Tibial nerve (tissue), 4 donors: ENCODE measurements around the gene TPSD1.

Source experiments
- EP300 ChIP-seq, 2 donors: sonication (generic); formaldehyde crosslinking; IDR thresholded peaks; one replicate each; pipeline ENCODE4 v1.6.1; 2017; ENCODE audit warnings: antibody characterized with exemption in 2 of 2, mild to moderate bottlenecking in 1 of 2
- POLR2A ChIP-seq, 2 donors: fragments of 450-650 bp; IDR thresholded peaks; one replicate each; pipeline ENCODE4 v1.6.1; 2017; ENCODE audit warnings: antibody characterized with exemption in 2 of 2, mild to moderate bottlenecking in 2 of 2, moderate library complexity in 2 of 2
- TF ChIP-seq, protein P1 (sequence below), 5 experiments: fragments of 200-600 bp in 3 of 5; fragments of 450-650 bp in 2 of 5; sonication (generic) in 3 of 5; IDR thresholded peaks; one replicate each; pipeline ENCODE4 v1.5.1; 2016 to 2019; ENCODE audit warnings: antibody characterized with exemption in 5 of 5, mild to moderate bottlenecking in 3 of 5, moderate library complexity in 2 of 5

DNA sequence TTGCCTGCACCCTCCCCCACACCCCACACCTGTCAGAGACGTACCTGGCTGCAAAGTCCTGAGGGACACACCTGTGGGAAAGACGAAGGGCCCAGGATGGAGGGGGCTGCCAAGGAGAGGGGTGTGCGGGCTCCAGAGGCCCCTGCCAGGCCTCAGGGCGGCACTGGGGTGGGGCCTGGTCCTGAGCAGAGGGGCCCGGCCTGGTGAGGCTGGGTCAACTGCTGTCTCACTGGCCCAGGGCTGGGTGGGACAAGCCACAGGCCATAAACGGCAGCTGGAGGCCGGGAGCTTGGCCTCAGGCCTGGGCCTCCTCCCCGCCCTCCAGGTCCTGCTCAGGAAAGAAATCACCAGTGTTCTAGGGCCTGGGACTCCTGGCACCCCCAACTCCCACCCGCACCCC lies 31.3 kb upstream of the TPSD1 start:
- TF ChIP-seq POLR2A (IDR thresholded peaks at IDR 0.05) (no peak), EP300 (IDR thresholded peaks at IDR 0.05) (no peak)
- TF ChIP-seq, protein P1, sequence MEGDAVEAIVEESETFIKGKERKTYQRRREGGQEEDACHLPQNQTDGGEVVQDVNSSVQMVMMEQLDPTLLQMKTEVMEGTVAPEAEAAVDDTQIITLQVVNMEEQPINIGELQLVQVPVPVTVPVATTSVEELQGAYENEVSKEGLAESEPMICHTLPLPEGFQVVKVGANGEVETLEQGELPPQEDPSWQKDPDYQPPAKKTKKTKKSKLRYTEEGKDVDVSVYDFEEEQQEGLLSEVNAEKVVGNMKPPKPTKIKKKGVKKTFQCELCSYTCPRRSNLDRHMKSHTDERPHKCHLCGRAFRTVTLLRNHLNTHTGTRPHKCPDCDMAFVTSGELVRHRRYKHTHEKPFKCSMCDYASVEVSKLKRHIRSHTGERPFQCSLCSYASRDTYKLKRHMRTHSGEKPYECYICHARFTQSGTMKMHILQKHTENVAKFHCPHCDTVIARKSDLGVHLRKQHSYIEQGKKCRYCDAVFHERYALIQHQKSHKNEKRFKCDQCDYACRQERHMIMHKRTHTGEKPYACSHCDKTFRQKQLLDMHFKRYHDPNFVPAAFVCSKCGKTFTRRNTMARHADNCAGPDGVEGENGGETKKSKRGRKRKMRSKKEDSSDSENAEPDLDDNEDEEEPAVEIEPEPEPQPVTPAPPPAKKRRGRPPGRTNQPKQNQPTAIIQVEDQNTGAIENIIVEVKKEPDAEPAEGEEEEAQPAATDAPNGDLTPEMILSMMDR (IDR thresholded peaks at IDR 0.05), result no peak
